Ovary (tissue), 9 donors: ENCODE results near the gene HMGA1. TPM values are rescaled to one million over a fixed set of nuclear protein-coding genes. Genes with fewer than 3 reads are reported as not detected.

Experiments used
- DNase-seq, 5 donors: peaks; one replicate each; pipeline ENCODE4 v3.0.0-alpha.2; 2019 to 2020
- H3K27ac ChIP-seq, 2 donors: fragments of 200-600 bp; one replicate each; pipeline versions ENCODE4 v1.5.1 to v1.8.0; 2019 to 2022
- H3K27me3 ChIP-seq: fragments of 200-600 bp; one replicate; pipeline ENCODE4 v1.8.0; 2022
- H3K36me3 ChIP-seq: fragments of 200-600 bp; sonication (generic); one replicate; pipeline ENCODE4 v1.5.1; 2019
- H3K4me1 ChIP-seq: one replicate; pipeline ENCODE4 v1.8.1; 2013; ENCODE audit warnings: mild to moderate bottlenecking, moderate library complexity; ENCODE audit not compliant: insufficient read depth
- H3K4me3 ChIP-seq: fragments of 200-600 bp; sonication (generic); one replicate; pipeline ENCODE4 v1.5.1; 2017
- H3K9me3 ChIP-seq, 2 donors: fragments of 200-600 bp in 1 of 2; sonication (generic) in 1 of 2; one replicate each; pipeline versions ENCODE4 v1.5.1 to v1.8.1; 2013 to 2019; ENCODE audit warnings: mild to moderate bottlenecking in 1 of 2, moderate library complexity in 1 of 2
- CTCF ChIP-seq, 3 donors: fragments of 450-650 bp in 2 of 3; fragments of 200-600 bp in 1 of 3; IDR thresholded peaks; one replicate each; pipeline versions ENCODE4 v1.5.1 to v1.8.0; 2016 to 2022; ENCODE audit warnings: antibody characterized with exemption in 3 of 3, mild to moderate bottlenecking in 1 of 3
- EP300 ChIP-seq: sonication (generic); formaldehyde crosslinking; IDR thresholded peaks from one replicate; pipeline ENCODE4 v1.6.1; 2017; ENCODE audit warnings: antibody characterized with exemption
- POLR2A ChIP-seq: fragments of 450-650 bp; IDR thresholded peaks from one replicate; pipeline ENCODE4 v1.6.1; 2017; ENCODE audit warnings: antibody characterized with exemption, mild to moderate bottlenecking, moderate library complexity
- WGBS, 3 donors: extraction: QIAGEN DNeasy Blood & Tissue Kit in 1 of 3; methylation state at CpG; one replicate each; pipeline versions ENCODE4 v1.1.5 to v1.1.7; 2013 to 2017; 5-methylcytosine and 5-hydroxymethylcytosine counted together
- intact Hi-C, 4 donors: fragments of 100-400 bp; cut with DNase I; formaldehyde crosslinking; loops; one replicate each; pipeline versions ENCODE4 v1.11.0 to v1.15.1; 2022 to 2023
- polyA plus RNA-seq, 2 donors: library from polyadenylated mRNA; stranded (reverse); fragments of 200-250 nt in 1 of 2; fragments of 350-450 nt in 1 of 2; fragmentation: Illumina TruSeq in 1 of 2; extraction: RNeasy Lipid Tissue Mini Kit (QIAGEN cat#74804) in 1 of 2; gene quantifications; one replicate each; pipeline ENCODE4 v1.2.3, GENCODE V29; 2013 to 2014
- total RNA-seq, 7 donors: library from RNA; depleted of rRNA in 2 of 7; stranded (reverse); fragments of >200 nt in 2 of 7; fragmentation: NEBNext Ultra II Directional in 3 of 7; extraction: Animal tissue kit (Norgen Biotek cat#: 25700) in 3 of 7; gene quantifications; one replicate each; pipeline versions ENCODE4 v1.1.0 to v1.2.4, GENCODE V29; 2016 to 2023
- donor health status: DM: no; HTN: no; CAD: no; lungs with moderate emphysema.
- donor health status: DM: no; HTN: no; CAD: no.
- donor health status: Bipolar disorder and iron deficiency.
- donor health status: DM: yes; HTN: yes; CAD: no.
- donor health status: DM: no; HTN: no; CAD: no.
- donor health status: DM: yes; HTN: yes; CAD: no.

The HMGA1 gene
- total and polyA plus RNA-seq, 9 donors: 2.4 to 39.9 (median 8.0) TPM

GRCh38 chr6:34238585-34239499 lies 2.2 kb downstream of the HMGA1 start:
- H3K27me3 ChIP-seq: no peaks in the 10 kb centered on the region
- no peaks in the 10 kb centered on the region for H3K4me1 ChIP-seq
- WGBS, 3 donors: 84 to 90% (median 84%) methylated on average over 14 of the region's 14 CpGs
- intact Hi-C loops: no loop called here
- H3K4me3 ChIP-seq: no peak overlapping the region
- no peaks in the 10 kb centered on the region for H3K36me3 ChIP-seq
- DNase-seq: peak in 2 of 5 donors; percentile 15 to 21
- no peak overlapping the region for H3K27ac ChIP-seq
- TF ChIP-seq EP300: no peak
- TF ChIP-seq POLR2A: no peak
- TF ChIP-seq CTCF (IDR thresholded peaks at IDR 0.05): no peak
- no peaks in the 10 kb centered on the region for H3K9me3 ChIP-seq

GRCh38 chr6:34239500-34239825 lies 2.8 kb downstream of the HMGA1 start:
- WGBS, 3 donors: 91 to 97% (median 93%) methylated on average over 3 of the region's 3 CpGs
- TF ChIP-seq CTCF (IDR thresholded peaks at IDR 0.05) (no peak), POLR2A (no peak), EP300 (no peak)
- no peak overlapping the region for H3K4me3 ChIP-seq
- no peaks in the 10 kb centered on the region for H3K9me3 ChIP-seq
- no peak overlapping the region for H3K27ac ChIP-seq
- no peaks in the 10 kb centered on the region for H3K4me1 ChIP-seq
- no peaks in the 10 kb centered on the region for H3K27me3 ChIP-seq
- intact Hi-C loops: no loop called here
- H3K36me3 ChIP-seq: no peaks in the 10 kb centered on the region
- peak in 2 of 5 donors; percentile 5 to 10 for DNase-seq

GRCh38 chr6:34239893-34240292 lies 3.2 kb downstream of the HMGA1 start:
- DNase-seq: peak in 2 of 5 donors; percentile 3 to 9
- TF ChIP-seq POLR2A: no peak
- no peak for TF ChIP-seq CTCF (IDR thresholded peaks at IDR 0.05)
- no peak for TF ChIP-seq EP300
- no peaks in the 10 kb centered on the region for H3K9me3 ChIP-seq
- intact Hi-C loops: loop anchor here in 1 of 4 donors (10.0 kb wide), 1 partner anchor 365 kb away; no protein-coding TSS in a partner anchor
- H3K4me1 ChIP-seq: no peaks in the 10 kb centered on the region
- H3K27ac ChIP-seq: no peak overlapping the region
- no peak overlapping the region for H3K4me3 ChIP-seq
- H3K27me3 ChIP-seq: no peaks in the 10 kb centered on the region
- 88 to 96% (median 95%) methylated on average over 2 of the region's 2 CpGs for WGBS, 3 donors
- no peaks in the 10 kb centered on the region for H3K36me3 ChIP-seq

GRCh38 chr6:34240329-34241248 lies 3.9 kb downstream of the HMGA1 start:
- Histone ChIP-seq H3K27me3 (no peaks in the 10 kb centered on the region), H3K9me3 (no peaks in the 10 kb centered on the region), H3K36me3 (no peaks in the 10 kb centered on the region), H3K4me3 (no peak overlapping the region), H3K27ac (no peak overlapping the region), H3K4me1 (no peaks in the 10 kb centered on the region)
- intact Hi-C loops: loop anchor here in 1 of 4 donors (10.0 kb wide), 1 partner anchor 364 kb away; no protein-coding TSS in a partner anchor
- WGBS, 3 donors: 83 to 85% (median 84%) methylated on average over 22 of the region's 22 CpGs
- DNase-seq: peak in 2 of 5 donors; percentile 11 to 13
- TF ChIP-seq CTCF (IDR thresholded peaks at IDR 0.05): no peak
- TF ChIP-seq EP300: no peak
- TF ChIP-seq POLR2A: no peak
